IMR-90 (cell line): ENCODE data around the gene P4HA2. TPM values are rescaled to one million over a fixed set of nuclear protein-coding genes. Genes with fewer than 3 reads are reported as not detected.
A peak's percentile ranks its signal among the peaks of the same experiment; 100 is the strongest.

Experiments
- ATAC-seq: fragments of 200-7000 bp; cut with Tn5 transposase; 2 replicates; pipeline ENCODE4 v1.9.1; 2020; ENCODE audit warnings: low read depth, mild to moderate bottlenecking, moderate library complexity
- BruUV-seq: library from RNA; stranded (reverse); fragments of 400-500 nt; replicated peaks from 2 replicates; lab custom pipeline; 2021; lab: Mats Ljungman, UMichigan
- CTCF ChIA-PET: fragments of 300-600 bp; formaldehyde crosslinking; extraction: SDS; loops from one replicate; lab custom pipeline; 2021; ENCODE audit warnings: antibody characterized with exemption; lab: Yijun Ruan, JAX
- POLR2A ChIA-PET: fragments of 300-600 bp; sonication (Branson Sonifier 250); formaldehyde crosslinking; loops from one replicate; lab custom pipeline; 2022; ENCODE audit warnings: antibody characterized with exemption; ENCODE audit not compliant: unreplicated experiment; lab: Charles Lee
- DNase-seq: peaks from one replicate; pipeline ENCODE4 v3.0.0; 2013
- H2AFZ ChIP-seq: replicated peaks from 2 replicates; pipeline ENCODE3; 2013; ENCODE audit warnings: low read length, mild to moderate bottlenecking; ENCODE audit not compliant: poor library complexity
- H2AK5ac ChIP-seq: 2 replicates; pipeline ENCODE4 v1.6.1; 2013; ENCODE audit warnings: low read depth, low read length, inconsistent platforms
- H2AK9ac ChIP-seq: replicated peaks from 2 replicates; pipeline ENCODE3; 2013; ENCODE audit warnings: mild to moderate bottlenecking, low read depth, low read length, moderate library complexity; ENCODE audit not compliant: poor library complexity
- H2BK120ac ChIP-seq: 2 replicates; pipeline ENCODE4 v1.6.1; 2013; ENCODE audit warnings: low read depth, low read length, inconsistent platforms
- H2BK15ac ChIP-seq: 3 replicates; pipeline ENCODE4 v1.6.1; 2013; ENCODE audit warnings: low read depth, low read length, inconsistent platforms
- H2BK20ac ChIP-seq: 2 replicates; pipeline ENCODE4 v1.6.1; 2013; ENCODE audit warnings: low read depth, mild to moderate bottlenecking, inconsistent platforms, low read length, moderate library complexity
- H2BK5ac ChIP-seq: 2 replicates; pipeline ENCODE4 v1.6.1; 2013; ENCODE audit warnings: mild to moderate bottlenecking, low read depth, low read length, inconsistent platforms; ENCODE audit not compliant: poor library complexity, severe bottlenecking
- H3K14ac ChIP-seq: replicated peaks from 2 replicates; pipeline ENCODE4 v1.6.1; 2013; ENCODE audit warnings: low read depth, low read length, inconsistent platforms
- H3K18ac ChIP-seq: 2 replicates; pipeline ENCODE4 v1.6.1; 2013; ENCODE audit warnings: low read depth, low read length, control low read depth
- H3K23ac ChIP-seq: 2 replicates; pipeline ENCODE4 v1.6.1; 2013; ENCODE audit warnings: low read depth, low read length, inconsistent platforms
- H3K27ac ChIP-seq: 2 replicates; pipeline ENCODE4 v1.5.1; 2013; ENCODE audit warnings: mild to moderate bottlenecking, control low read depth, low read length; ENCODE audit not compliant: insufficient read depth
- H3K27me3 ChIP-seq: 2 replicates; pipeline ENCODE4 v1.6.1; 2013; ENCODE audit warnings: low read length; ENCODE audit not compliant: control insufficient read depth, insufficient read depth
- H3K36me3 ChIP-seq: 2 replicates; pipeline ENCODE4 v1.6.1; 2013; ENCODE audit warnings: low read length, mixed read lengths; ENCODE audit not compliant: control insufficient read depth, insufficient read depth
- H3K4ac ChIP-seq: 2 replicates; pipeline ENCODE4 v1.6.1; 2013; ENCODE audit warnings: low read depth, low read length, inconsistent platforms
- H3K4me1 ChIP-seq: 2 replicates; pipeline ENCODE4 v1.6.1; 2013; ENCODE audit warnings: low read length, mixed read lengths; ENCODE audit not compliant: control insufficient read depth, insufficient read depth
- H3K4me2 ChIP-seq: 2 replicates; pipeline ENCODE4 v1.6.1; 2013; ENCODE audit warnings: low read depth, mild to moderate bottlenecking, control low read depth, low read length, moderate library complexity
- H3K4me3 ChIP-seq: 2 replicates; pipeline ENCODE4 v1.5.1; 2013; ENCODE audit warnings: low read depth, mild to moderate bottlenecking, control low read depth, low read length, moderate library complexity; ENCODE audit not compliant: insufficient read depth
- H3K56ac ChIP-seq: 2 replicates; pipeline ENCODE4 v1.6.1; 2013; ENCODE audit warnings: low read length, inconsistent platforms; ENCODE audit not compliant: insufficient read depth; ENCODE audit errors: extremely low read depth
- H3K79me1 ChIP-seq, 2 experiments: 2 replicates each; pipeline ENCODE4 v1.6.1; 2013; ENCODE audit warnings: low read length in 2 of 2, inconsistent platforms in 1 of 2, low read depth in 1 of 2
- H3K9ac ChIP-seq: 2 replicates; pipeline ENCODE4 v1.6.1; 2013; ENCODE audit warnings: low read depth, low read length, control low read depth
- H3K9me1 ChIP-seq: 2 replicates; pipeline ENCODE4 v1.6.1; 2013; ENCODE audit warnings: low read length, inconsistent platforms; ENCODE audit not compliant: insufficient read depth
- H3K9me3 ChIP-seq: 2 replicates; pipeline ENCODE4 v1.6.1; 2013; ENCODE audit warnings: low read length; ENCODE audit not compliant: control insufficient read depth, insufficient read depth
- H4K20me1 ChIP-seq: 2 replicates; pipeline ENCODE4 v1.6.1; 2013; ENCODE audit warnings: low read length, inconsistent platforms; ENCODE audit not compliant: insufficient read depth
- H4K5ac ChIP-seq: 2 replicates; pipeline ENCODE4 v1.6.1; 2013; ENCODE audit warnings: mild to moderate bottlenecking, low read depth, low read length, control low read depth
- H4K8ac ChIP-seq, 2 experiments: 2 replicates each; pipeline ENCODE4 v1.6.1; 2013; ENCODE audit warnings: low read depth in 2 of 2, low read length in 2 of 2, control low read depth in 1 of 2, inconsistent platforms in 1 of 2
- H4K91ac ChIP-seq: 2 replicates; pipeline ENCODE4 v1.6.1; 2013; ENCODE audit warnings: low read depth, low read length, inconsistent platforms; ENCODE audit not compliant: insufficient read depth
- CEBPB ChIP-seq: IDR thresholded peaks from 2 replicates; pipeline ENCODE4 v1.6.1; 2012; ENCODE audit warnings: low read depth, low read length, improper control_type of control experiment
- CHD1 ChIP-seq: IDR thresholded peaks from 2 replicates; pipeline ENCODE4 v1.6.1; 2012; ENCODE audit warnings: low read depth, low read length, improper control_type of control experiment
- CTCF ChIP-seq: conservative IDR thresholded peaks from 2 replicates; pipeline ENCODE4 v1.5.1; 2012; ENCODE audit warnings: mild to moderate bottlenecking, low read depth, low read length, improper control_type of control experiment
- FOS ChIP-seq: fragments of 150-350 bp; IDR thresholded peaks from 2 replicates; pipeline ENCODE4 v1.6.1; 2016; ENCODE audit warnings: low read depth, low read length
- MAFK ChIP-seq: IDR thresholded peaks from 2 replicates; pipeline ENCODE4 v1.6.1; 2012; ENCODE audit warnings: low read depth, low read length, improper control_type of control experiment
- MXI1 ChIP-seq: IDR thresholded peaks from 2 replicates; pipeline ENCODE4 v1.6.1; 2012; ENCODE audit warnings: low read depth, mild to moderate bottlenecking, low read length, moderate library complexity, borderline replicate concordance
- NFE2L2 ChIP-seq: fragments of 150-350 bp; IDR thresholded peaks from 2 replicates; pipeline ENCODE4 v1.6.1; 2016; ENCODE audit warnings: low read depth, mild to moderate bottlenecking, low read length
- POLR2A ChIP-seq: IDR thresholded peaks from 2 replicates; pipeline ENCODE4 v1.6.1; 2012; ENCODE audit warnings: mild to moderate bottlenecking, low read depth, low read length
- RAD21 ChIP-seq: IDR thresholded peaks from 2 replicates; pipeline ENCODE4 v1.6.1; 2012; ENCODE audit warnings: low read length, improper control_type of control experiment
- RCOR1 ChIP-seq: IDR thresholded peaks from 2 replicates; pipeline ENCODE4 v1.6.1; 2012; ENCODE audit warnings: mild to moderate bottlenecking, low read length, improper control_type of control experiment; ENCODE audit not compliant: insufficient replicate concordance
- RFX5 ChIP-seq: IDR thresholded peaks from 2 replicates; pipeline ENCODE4 v1.8.0; 2012; ENCODE audit warnings: low read depth, mild to moderate bottlenecking, low read length, moderate library complexity
- SMC3 ChIP-seq: fragments of 150-350 bp; IDR thresholded peaks from 2 replicates; pipeline ENCODE4 v1.6.1; 2016; ENCODE audit warnings: low read depth, mild to moderate bottlenecking, antibody characterized with exemption, low read length, moderate library complexity
- WGBS, 2 experiments: methylation state at CpG; one replicate each; pipeline versions ENCODE4 v1.1.5 to v1.1.7; 2013; ENCODE audit warnings: missing lambda C conversion rate in 2 of 2; ENCODE audit not compliant: insufficient read length in 1 of 2; ENCODE audit errors: extremely low coverage in 2 of 2; 5-methylcytosine and 5-hydroxymethylcytosine counted together
- dilution Hi-C: fragments of 300-500 bp; cut with HindIII; formaldehyde crosslinking; loops from one replicate; pipeline ENCODE4 v1.14.3; 2018; ENCODE audit warnings: low sequenced_read_pairs; ENCODE audit not compliant: unreplicated experiment
- in situ Hi-C: fragments of 300-500 bp; cut with MboI; formaldehyde crosslinking; loops from 3 replicates; pipeline ENCODE4 v1.14.3; 2019; ENCODE audit warnings: low sequenced_read_pairs, inconsistent platforms, mixed read lengths
- intact Hi-C: fragments of 100-400 bp; cut with micrococcal nuclease; formaldehyde crosslinking; loops from 2 replicates; pipeline ENCODE4 v1.10.0; 2022
- polyA plus RNA-seq, 3 experiments: library from polyadenylated mRNA; depleted of rRNA; stranded (reverse); fragments of >200 nt; gene quantifications; 2 replicates each; pipeline ENCODE4 v1.2.3, GENCODE V29; 2012; ENCODE audit warnings: low replicate concordance in 1 of 3
- total RNA-seq: library from RNA; depleted of rRNA; stranded (reverse); fragments of >200 nt; gene quantifications from 2 replicates; pipeline ENCODE4 v1.2.3, GENCODE V29; 2012
- TF ChIP-seq, protein P1 (sequence below): fragments of 150-350 bp; IDR thresholded peaks from 2 replicates; pipeline ENCODE4 v1.6.1; 2016; ENCODE audit warnings: low read depth, mild to moderate bottlenecking, low read length, moderate library complexity, borderline replicate concordance
- TF ChIP-seq, protein P2 (sequence below): fragments of 150-350 bp; IDR thresholded peaks from 2 replicates; pipeline ENCODE4 v1.6.1; 2017; ENCODE audit warnings: mild to moderate bottlenecking, antibody characterized with exemption, low read length, low read depth

P4HA2 gene
- total and polyA plus RNA-seq, 2 of the 4 experiments (the other 2 are of a cell fraction), result 186 to 225 TPM

- no peak overlapping the region for H2AK9ac ChIP-seq
- H3K4me3 ChIP-seq, result no peak overlapping the region
- H3K9ac ChIP-seq, result no peak overlapping the region
- H2BK5ac ChIP-seq, result no peak overlapping the region
- 0 out of 2 replicates have a peak overlapping the region, but pooled peaks have one; percentile 24 for H3K14ac ChIP-seq
- in situ Hi-C loops, result no loop called here
- peaks cover 53% of the 10 kb centered on the region for H3K9me1 ChIP-seq
- H2BK20ac ChIP-seq, result no peak overlapping the region
- H2AK5ac ChIP-seq, result no peak overlapping the region
- H3K9me3 ChIP-seq, result no peaks in the 10 kb centered on the region
- dilution Hi-C loops, result no loop called here
- BruUV-seq, result no TSS peak
- peaks cover 42% of the 10 kb centered on the region for H3K4me1 ChIP-seq
- no peak overlapping the region for H4K8ac ChIP-seq
- no peak for ATAC-seq
- H4K91ac ChIP-seq, result no peak overlapping the region
- no peak overlapping the region; the same call in 2 of the 3 replicates for H2BK15ac ChIP-seq
- peaks cover 64% of the 10 kb centered on the region for H4K20me1 ChIP-seq
- no peak overlapping the region for H3K56ac ChIP-seq
- POLR2A ChIA-PET, result no interaction called here
- H2AFZ ChIP-seq, result no peak overlapping the region
- no peak overlapping the region; the same call in 1 of the 2 replicates for H3K4me2 ChIP-seq
- peaks cover 49 to 93% of the 10 kb centered on the region in 2 experiments for H3K79me1 ChIP-seq
- H3K4ac ChIP-seq, result no peak overlapping the region
- peaks cover 10% of the 10 kb centered on the region for H3K36me3 ChIP-seq
- H3K23ac ChIP-seq, result no peak overlapping the region
- DNase-seq, result no peak
- H3K27me3 ChIP-seq, result no peaks in the 10 kb centered on the region
- intact Hi-C loops, result no loop called here
- H4K5ac ChIP-seq, result no peak overlapping the region
- CTCF ChIA-PET, result no interaction called here
- peak overlapping the region; percentile 64; the same call in 1 of the 2 replicates for H3K27ac ChIP-seq
- peak overlapping the region; percentile 1; the same call in 1 of the 2 replicates for H3K18ac ChIP-seq
- TF ChIP-seq CEBPB (no peak), CTCF (no peak), RAD21 (no peak), MXI1 (no peak), SMC3 (no peak), CHD1 (no peak), FOS (no peak), MAFK (no peak), POLR2A (no peak), RFX5 (no peak), NFE2L2 (no peak), RCOR1 (no peak)
- TF ChIP-seq, protein P1, sequence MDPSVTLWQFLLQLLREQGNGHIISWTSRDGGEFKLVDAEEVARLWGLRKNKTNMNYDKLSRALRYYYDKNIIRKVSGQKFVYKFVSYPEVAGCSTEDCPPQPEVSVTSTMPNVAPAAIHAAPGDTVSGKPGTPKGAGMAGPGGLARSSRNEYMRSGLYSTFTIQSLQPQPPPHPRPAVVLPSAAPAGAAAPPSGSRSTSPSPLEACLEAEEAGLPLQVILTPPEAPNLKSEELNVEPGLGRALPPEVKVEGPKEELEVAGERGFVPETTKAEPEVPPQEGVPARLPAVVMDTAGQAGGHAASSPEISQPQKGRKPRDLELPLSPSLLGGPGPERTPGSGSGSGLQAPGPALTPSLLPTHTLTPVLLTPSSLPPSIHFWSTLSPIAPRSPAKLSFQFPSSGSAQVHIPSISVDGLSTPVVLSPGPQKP, result no peak
- TF ChIP-seq, protein P2, sequence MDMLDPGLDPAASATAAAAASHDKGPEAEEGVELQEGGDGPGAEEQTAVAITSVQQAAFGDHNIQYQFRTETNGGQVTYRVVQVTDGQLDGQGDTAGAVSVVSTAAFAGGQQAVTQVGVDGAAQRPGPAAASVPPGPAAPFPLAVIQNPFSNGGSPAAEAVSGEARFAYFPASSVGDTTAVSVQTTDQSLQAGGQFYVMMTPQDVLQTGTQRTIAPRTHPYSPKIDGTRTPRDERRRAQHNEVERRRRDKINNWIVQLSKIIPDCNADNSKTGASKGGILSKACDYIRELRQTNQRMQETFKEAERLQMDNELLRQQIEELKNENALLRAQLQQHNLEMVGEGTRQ, result no peak
- no peak overlapping the region for H2BK120ac ChIP-seq
- no CpG with 5 or more reads among the region's 3 CpGs for WGBS, 2 experiments
Observed at GRCh38 chr5:132222649-132223038, 5.0 kb downstream of the P4HA2 start.
